Endometrial microvascular endothelial cells (primary cell): Measurements from ENCODE around the gene AATF. TPM values are rescaled to one million over a fixed set of nuclear protein-coding genes. Genes with fewer than 3 reads are reported as not detected.

Experiments used
- in situ Hi-C: cut with HindIII; loops from 2 replicates; pipeline ENCODE4 v1.10.0; 2017; ENCODE audit warnings: low sequenced_read_pairs, low pct_unique_long_range_greater_than_20kb; ENCODE audit errors: inconsistent ontology term
- total RNA-seq: library from RNA; depleted of rRNA; stranded (reverse); fragments of >200 nt; gene quantifications from one replicate; pipeline ENCODE4 v1.2.3, GENCODE V29; 2015; ENCODE audit errors: inconsistent ontology term

AATF gene
- total RNA-seq, 1 donor from 2014 or later = 37.2 TPM

- in situ Hi-C loops = no loop called here
Observed at GRCh38 chr17:37026531-37026869, 77.7 kb downstream of the AATF start.

- in situ Hi-C loops = no loop called here
Observed at GRCh38 chr17:37028040-37028439, 79.3 kb downstream of the AATF start.

GRCh38 chr17:37031493-37032083, 82.8 kb downstream of the AATF start:
- in situ Hi-C loops = no loop called here

GRCh38 chr17:37037590-37038155, 88.9 kb downstream of the AATF start:
- in situ Hi-C loops = no loop called here

- in situ Hi-C loops = no loop called here
Observed at GRCh38 chr17:37039269-37039668, 90.5 kb downstream of the AATF start.

- in situ Hi-C loops = no loop called here
Observed at GRCh38 chr17:37041932-37042331, 93.2 kb downstream of the AATF start.

GRCh38 chr17:37043201-37043600, 94.4 kb downstream of the AATF start:
- in situ Hi-C loops = no loop called here

- in situ Hi-C loops = no loop called here
Observed at GRCh38 chr17:37045351-37045922, 96.7 kb downstream of the AATF start.

GRCh38 chr17:37047631-37048104, 98.9 kb downstream of the AATF start:
- in situ Hi-C loops = no loop called here

- in situ Hi-C loops = no loop called here
Observed at GRCh38 chr17:37048811-37049210, 100.1 kb downstream of the AATF start.

GRCh38 chr17:37050920-37051319, 102.2 kb downstream of the AATF start:
- in situ Hi-C loops = no loop called here

GRCh38 chr17:37051381-37051780, 102.6 kb downstream of the AATF start:
- in situ Hi-C loops = no loop called here

- in situ Hi-C loops = no loop called here
Observed at GRCh38 chr17:37051833-37052232, 103.1 kb downstream of the AATF start.

GRCh38 chr17:37052450-37052849, 103.7 kb downstream of the AATF start:
- in situ Hi-C loops = no loop called here

GRCh38 chr17:37054894-37055293, 106.1 kb downstream of the AATF start:
- in situ Hi-C loops = no loop called here

- in situ Hi-C loops = no loop called here
Observed at GRCh38 chr17:37056622-37057021, 107.9 kb downstream of the AATF start.

- in situ Hi-C loops = no loop called here
Observed at GRCh38 chr17:37059493-37059892, 110.7 kb downstream of the AATF start.

- in situ Hi-C loops = no loop called here
Observed at GRCh38 chr17:37060094-37060493, 111.3 kb downstream of the AATF start.

GRCh38 chr17:37060928-37061327, 112.2 kb downstream of the AATF start:
- in situ Hi-C loops = no loop called here

- in situ Hi-C loops = no loop called here
Observed at GRCh38 chr17:37062021-37062420, 113.3 kb downstream of the AATF start.

- in situ Hi-C loops = no loop called here
Observed at GRCh38 chr17:37064206-37064605, 115.5 kb downstream of the AATF start.
